Spleen (tissue), 3 donors: ENCODE measurements around the gene ADD1.

ENCODE experiments used
- POLR2A ChIP-seq, 3 donors: fragments of 450-650 bp; IDR thresholded peaks; one replicate each; pipeline ENCODE4 v1.5.1; 2017; ENCODE audit warnings: antibody characterized with exemption in 3 of 3, mild to moderate bottlenecking in 1 of 3
- POLR2AphosphoS5 ChIP-seq, 3 donors: sonication (generic); formaldehyde crosslinking; IDR thresholded peaks; one replicate each; pipeline ENCODE4 v1.5.1; 2017; ENCODE audit warnings: antibody characterized with exemption in 3 of 3

DNA sequence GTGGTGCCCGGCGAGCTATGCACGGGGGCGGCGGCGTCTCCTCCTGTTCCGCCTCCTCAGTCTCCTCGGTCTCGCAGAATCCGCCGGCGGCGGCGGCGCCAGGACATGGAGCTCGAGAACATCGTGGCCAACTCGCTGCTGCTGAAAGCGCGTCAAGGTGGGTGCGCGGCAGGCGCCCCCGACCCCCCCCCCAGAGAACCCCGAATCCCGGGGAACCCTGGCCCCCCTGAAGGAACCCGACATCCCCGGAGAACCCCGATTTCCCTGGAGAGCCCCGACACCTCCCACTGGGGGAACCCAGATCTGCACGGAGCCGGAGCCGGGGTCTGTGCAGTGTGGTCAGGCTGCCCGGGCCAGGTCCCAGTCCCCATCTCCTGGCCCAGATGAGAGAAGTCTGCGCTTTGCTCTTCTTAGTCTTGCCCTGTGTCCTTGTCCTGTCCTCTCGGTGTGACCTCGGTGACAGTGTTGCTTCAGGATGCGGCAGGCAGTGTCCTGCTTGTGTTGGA lies 120.4 kb downstream of the ADD1 start:
- TF ChIP-seq POLR2A (IDR thresholded peaks at IDR 0.05), result no peak
- no peak for TF ChIP-seq POLR2AphosphoS5 (IDR thresholded peaks at IDR 0.05)
